ENCODE results near the gene MLLT3.

DNA sequence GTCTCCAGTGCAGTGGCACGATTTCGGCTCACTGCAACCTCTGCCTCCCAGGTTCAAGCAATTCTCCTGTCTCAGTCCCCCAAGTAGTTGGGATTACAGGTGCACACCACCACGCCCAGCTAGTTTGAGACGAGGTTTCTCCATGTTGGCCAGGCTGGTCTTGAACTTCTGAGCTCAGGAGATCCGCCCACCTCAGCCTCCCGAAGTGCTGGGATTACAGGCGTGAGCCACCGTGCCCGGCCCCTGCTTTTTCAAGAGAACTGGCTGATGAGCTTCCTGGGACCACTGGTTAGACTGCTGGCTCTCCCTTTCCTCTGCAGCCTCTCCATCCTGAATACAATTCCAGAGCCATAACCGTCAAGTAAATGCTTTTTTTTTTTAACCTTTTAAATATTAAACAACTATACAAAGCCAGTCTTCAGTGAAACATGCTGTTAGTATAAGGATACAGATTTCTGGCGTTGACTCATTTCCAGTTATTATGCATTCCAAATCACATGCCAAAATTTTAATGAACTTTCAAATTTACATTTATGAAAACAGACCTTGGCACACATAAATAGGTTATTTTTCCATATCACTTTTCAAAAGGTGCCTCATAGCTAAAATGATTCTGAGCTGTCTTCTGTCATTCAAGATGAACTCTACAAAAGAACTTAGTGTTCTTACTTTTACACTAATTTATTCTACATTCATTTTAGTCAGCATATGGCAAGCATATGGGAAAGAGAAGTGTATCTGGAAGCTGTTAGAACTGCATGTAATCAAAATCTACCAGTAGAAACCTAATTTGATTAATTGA lies 116.0 kb downstream of the MLLT3 start:
- TF ChIP-seq POLR2AphosphoS5 (IDR thresholded peaks at IDR 0.05; ENCODE audit: low read depth, low read length): no peak
- TF ChIP-seq TAF1 (IDR thresholded peaks at IDR 0.05; ENCODE audit: low read depth, low read length): no peak
- no peak for TF ChIP-seq POLR2A (IDR thresholded peaks at IDR 0.05; ENCODE audit: low read depth, low read length)
- no peak for TF ChIP-seq PAX5 (IDR thresholded peaks at IDR 0.05; ENCODE audit: insufficient read depth, low read length, severe bottlenecking)
